CD4-positive, alpha-beta T cell treated with Interleukin-1 beta for 1 hour (primary cell): Measurements from ENCODE around the gene MYO9A.
"Not testable (repeated sequence)": the region's sequence is repeated elsewhere in the genome, so short reads cannot be mapped to it uniquely, and the experiment has no call there.

Experiments
- DNase-seq, 2 donors: peaks; one replicate each; pipeline ENCODE4 v3.0.0-alpha.2; 2020 to 2022

Gene MYO9A

GRCh38 chr15:72086920-72087648 lies 30.9 kb downstream of the MYO9A start:
- no peak for DNase-seq

DNA sequence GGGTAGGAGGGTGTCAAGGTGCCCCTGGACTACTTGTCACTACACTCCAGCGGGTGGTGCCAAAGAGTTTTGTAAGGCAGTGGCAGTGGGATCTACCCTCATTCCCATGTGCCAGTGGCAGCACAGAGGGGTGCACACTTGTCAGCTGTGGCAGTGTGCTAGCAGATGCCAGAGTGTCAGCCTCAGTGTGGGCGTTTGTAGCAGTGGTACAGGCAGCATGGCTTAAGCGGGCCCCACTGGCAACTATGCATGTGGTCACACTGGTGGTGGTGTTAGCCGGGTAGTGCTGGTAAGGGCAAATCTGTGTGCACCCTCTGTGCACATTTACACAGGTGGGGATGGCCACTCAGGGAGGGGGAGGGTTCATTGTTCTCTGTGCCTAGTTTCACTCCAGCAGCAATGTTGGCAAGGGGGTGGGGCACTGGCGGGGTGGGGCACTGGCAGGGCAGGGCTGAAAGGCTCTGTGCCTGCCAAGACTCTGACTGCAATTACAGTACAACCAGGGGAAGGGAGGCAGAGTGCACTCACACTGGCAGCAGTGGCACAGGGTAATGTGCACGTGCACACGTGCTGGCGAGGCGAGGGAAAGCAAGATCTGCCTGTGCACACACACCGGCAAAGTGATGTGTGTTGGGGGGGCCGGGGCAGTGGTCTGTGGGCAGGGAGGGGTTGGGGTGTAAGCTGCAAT lies 31.8 kb downstream of the MYO9A start:
- DNase-seq: no peak

GRCh38 chr15:72082176-72082575 lies 35.8 kb downstream of the MYO9A start:
- no peak for DNase-seq

- DNase-seq: no peak
Measured at GRCh38 chr15:72078887-72079286, 39.1 kb downstream of the MYO9A start.

- DNase-seq: no peak
Measured at GRCh38 chr15:72077950-72078349, 40.0 kb downstream of the MYO9A start.

DNA sequence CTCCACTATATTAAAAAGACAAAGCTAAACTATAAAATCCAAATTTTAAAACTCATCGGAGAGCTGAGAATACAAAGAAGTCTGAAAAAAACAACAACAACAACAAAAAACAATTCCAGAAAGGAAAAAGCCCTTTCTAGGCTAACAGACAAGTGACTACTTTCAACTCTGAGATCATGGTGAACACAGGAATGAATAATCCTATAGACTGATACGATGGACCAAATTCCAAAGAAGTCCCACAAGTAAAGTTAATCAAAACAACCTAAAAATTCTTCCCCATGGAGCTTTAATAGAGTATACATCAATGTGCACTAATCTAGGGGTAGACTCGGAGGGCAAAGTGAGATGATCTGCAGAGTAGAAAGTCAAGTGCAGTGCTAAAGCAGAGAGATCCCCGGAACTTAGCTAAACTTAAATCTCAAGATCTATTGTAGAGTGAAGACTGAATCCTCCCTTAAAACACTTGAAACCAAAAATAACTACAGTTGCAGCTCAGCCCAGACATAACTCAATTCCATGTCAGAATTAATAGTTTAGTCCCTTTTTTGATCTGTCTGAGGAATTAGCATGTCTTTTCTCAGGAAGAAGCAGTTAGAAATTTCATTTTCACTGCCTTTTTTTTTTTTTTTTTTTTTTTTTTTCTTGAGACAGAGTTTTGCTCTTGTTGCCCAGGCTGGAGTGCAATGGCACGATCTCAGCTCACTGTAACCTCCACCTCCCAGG lies 43.5 kb downstream of the MYO9A start:
- DNase-seq: no peak

- not testable (repeated sequence) for DNase-seq
Measured at GRCh38 chr15:72071448-72071825, 46.5 kb downstream of the MYO9A start.

GRCh38 chr15:72070817-72071447 lies 47.0 kb downstream of the MYO9A start:
- DNase-seq: no peak

- no peak for DNase-seq
Measured at GRCh38 chr15:72068856-72069255, 49.1 kb downstream of the MYO9A start.

DNA sequence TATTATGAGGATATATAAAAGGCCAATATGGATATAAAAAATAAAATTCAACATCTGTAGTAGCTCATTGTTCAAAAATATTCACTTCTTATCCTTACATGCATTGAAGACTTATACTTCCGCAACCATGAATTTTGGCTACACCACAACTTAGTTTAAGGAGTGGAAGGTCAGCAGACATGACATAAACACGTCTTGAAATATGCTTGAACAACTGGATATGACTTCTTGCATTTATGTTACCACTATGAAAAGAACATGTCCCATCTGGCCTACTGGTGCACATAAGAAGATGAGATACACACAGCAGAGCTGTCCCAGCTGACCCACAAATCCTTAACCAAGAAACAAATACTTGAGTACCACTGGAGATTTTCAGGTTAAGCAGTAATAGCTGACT lies 52.1 kb downstream of the MYO9A start:
- DNase-seq: no peak

GRCh38 chr15:72063186-72063585 lies 54.8 kb downstream of the MYO9A start:
- DNase-seq: no peak

DNA sequence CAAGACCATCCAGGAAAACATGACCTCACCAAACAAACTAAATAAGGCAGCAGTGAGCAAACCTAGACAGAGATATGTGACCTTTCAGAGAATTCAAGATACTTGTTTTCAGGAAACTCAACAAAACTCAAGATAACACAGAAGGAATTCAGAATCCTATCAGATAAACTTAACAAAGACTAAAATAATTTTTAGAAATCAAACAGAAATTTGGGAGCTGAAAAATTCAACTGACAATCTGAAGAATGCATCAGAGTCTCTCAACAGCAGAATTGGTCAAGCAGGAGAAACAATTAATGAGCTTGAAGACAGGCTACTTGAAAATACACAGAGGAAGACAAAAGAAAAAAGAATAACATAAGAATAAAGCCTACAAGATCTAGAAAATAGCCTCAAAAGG lies 55.6 kb downstream of the MYO9A start:
- DNase-seq: no peak

- no peak for DNase-seq
Measured at GRCh38 chr15:72060687-72061250, 57.2 kb downstream of the MYO9A start.

GRCh38 chr15:72058585-72058984 lies 59.4 kb downstream of the MYO9A start:
- DNase-seq: no peak

DNA sequence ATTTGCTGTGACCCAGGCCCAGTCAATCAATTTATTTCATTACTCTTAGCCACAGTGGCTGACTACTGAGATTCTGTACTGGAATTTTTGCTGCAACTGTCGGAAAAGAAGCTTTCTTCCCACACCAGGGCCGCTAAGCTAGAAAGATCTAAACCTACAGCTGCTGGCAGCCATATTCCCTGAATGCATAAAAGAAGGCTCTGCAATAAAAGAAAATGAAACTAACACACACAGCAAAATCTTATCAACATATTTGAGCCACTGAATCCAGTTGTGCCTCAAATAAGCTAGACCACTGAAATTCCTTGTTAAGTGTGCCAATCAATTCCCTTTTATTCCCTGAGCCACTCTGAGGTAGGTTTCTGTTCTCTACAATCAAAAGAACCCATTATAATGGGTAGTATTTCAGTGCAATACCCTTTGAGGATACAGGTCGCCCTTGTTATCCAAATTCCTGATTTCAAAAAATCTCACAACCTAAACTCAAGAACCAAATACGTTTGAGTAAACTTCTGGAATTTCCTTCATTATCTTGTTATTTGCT lies 60.3 kb downstream of the MYO9A start:
- no peak for DNase-seq

DNA sequence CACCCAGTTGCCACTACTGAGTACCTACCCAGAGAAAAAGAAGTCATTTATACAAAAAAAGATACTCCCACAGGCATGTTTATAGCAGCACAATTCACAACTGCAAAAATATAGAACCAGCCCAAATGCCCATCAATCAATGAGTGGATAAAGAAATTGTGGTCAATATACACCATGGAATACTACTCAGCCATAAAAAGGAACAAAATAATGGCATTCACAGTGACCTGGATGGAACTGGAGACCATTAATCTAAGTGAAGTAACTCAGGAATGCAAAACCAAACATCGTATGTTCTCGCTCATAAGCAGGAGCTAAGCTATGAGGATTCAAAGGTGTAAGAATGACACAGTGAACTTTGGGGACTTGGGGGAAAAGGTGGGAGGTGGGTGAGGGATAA lies 61.7 kb downstream of the MYO9A start:
- not testable (repeated sequence) for DNase-seq

DNA sequence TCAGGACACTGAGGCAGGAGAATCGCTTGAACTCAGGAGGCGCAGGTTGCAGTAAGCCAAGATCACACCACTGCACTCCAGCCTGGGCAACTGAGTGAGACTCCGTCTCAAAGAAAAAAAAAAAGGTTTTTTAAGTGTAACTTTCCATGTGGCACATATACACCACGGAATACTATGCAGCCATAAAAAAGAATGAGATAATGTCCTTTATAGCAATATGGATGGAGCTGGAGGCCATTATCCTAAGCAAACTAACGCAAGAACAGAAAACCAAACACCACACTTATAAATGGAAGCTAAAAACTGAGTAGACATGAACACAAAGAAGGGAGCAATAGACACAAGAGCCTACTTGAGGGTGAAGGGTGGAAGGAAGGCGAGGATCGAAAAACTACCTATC lies 64.7 kb downstream of the MYO9A start:
- DNase-seq: not testable (repeated sequence)

DNA sequence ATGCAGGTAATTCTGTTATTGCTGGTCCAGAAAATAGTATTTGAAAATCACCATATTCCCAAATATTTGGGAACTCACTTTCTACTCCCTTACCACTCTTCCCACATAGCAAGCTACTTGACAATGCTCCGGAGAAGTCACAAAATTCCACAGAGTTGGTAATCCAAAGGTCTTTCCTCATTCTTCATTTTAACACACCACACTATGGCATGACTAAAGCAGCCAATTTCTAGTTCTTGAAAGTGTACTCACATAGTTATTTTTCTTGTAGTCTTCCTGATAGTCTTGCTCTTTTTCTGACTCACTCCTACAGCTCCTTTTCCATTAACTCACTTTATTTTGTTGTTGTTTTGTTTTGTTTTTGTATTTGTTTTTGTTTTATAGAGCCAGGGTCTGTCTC lies 67.2 kb downstream of the MYO9A start:
- DNase-seq: no peak

GRCh38 chr15:72047020-72047419 lies 70.9 kb downstream of the MYO9A start:
- DNase-seq: no peak

GRCh38 chr15:72044956-72045355 lies 73.0 kb downstream of the MYO9A start:
- DNase-seq: no peak

GRCh38 chr15:72042865-72043264 lies 75.1 kb downstream of the MYO9A start:
- DNase-seq: no peak

DNA sequence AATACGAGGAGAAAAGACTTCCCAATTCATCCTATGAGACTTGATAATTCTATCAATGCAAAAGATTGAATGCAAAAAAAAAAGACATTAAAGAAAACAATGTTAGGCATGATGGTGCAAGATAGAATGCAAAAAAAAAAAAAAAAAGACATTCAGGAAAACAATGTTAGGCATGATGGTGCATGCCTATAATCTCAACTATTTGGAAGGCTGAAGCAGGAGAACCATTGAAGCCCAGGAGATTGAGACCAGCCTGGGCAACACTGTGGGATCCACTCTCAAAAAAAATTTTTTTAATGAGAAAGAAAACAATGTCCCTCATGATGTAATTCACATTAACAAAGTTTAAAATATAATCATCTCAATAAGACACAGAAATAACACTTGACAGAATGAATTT lies 75.9 kb downstream of the MYO9A start:
- DNase-seq: no peak

GRCh38 chr15:72037321-72037720 lies 80.6 kb downstream of the MYO9A start:
- DNase-seq: no peak
